GM21515 (cell line): Measurements from ENCODE around the gene SMYD2.

Source experiments
- ATAC-seq: cut with Tn5 transposase; IDR thresholded peaks from one replicate; pipeline ENCODE4 v1.9.1; 2021; ENCODE audit not compliant: unreplicated experiment

SMYD2 gene, protein sequence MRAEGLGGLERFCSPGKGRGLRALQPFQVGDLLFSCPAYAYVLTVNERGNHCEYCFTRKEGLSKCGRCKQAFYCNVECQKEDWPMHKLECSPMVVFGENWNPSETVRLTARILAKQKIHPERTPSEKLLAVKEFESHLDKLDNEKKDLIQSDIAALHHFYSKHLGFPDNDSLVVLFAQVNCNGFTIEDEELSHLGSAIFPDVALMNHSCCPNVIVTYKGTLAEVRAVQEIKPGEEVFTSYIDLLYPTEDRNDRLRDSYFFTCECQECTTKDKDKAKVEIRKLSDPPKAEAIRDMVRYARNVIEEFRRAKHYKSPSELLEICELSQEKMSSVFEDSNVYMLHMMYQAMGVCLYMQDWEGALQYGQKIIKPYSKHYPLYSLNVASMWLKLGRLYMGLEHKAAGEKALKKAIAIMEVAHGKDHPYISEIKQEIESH

DNA sequence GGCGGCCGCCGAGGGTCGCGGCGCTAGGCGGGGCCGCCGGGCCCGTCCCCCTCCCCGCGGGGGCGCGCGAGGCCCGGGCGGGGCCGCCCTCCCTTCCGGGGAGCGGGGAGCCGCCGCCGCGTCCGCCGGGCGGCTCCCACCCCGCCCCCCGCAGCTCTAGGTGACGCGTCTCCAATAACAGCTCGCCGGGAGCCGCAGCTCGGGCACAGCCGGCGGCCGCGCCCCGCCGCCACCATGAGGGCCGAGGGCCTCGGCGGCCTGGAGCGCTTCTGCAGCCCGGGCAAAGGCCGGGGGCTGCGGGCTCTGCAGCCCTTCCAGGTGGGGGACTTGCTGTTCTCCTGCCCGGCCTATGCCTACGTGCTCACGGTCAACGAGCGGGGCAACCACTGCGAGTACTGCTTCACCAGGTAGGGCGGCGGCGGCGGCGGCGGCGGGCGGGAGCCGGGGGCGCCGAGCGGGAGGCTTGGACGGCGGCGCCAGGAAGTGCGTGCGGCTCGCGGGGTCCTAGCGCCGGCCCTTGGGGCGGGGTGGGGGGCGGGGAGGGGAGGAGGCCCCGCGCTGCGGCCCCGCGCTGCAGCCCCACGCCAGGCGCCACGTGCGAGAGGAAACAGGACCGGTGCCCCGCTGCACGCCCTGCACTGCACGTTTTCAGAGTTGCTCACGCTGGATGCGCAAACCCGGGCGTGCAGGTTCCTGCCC lies at the start of gene SMYD2:
Gene SMYD2, plus strand, starts transcription at position 139 of the 699 bp plus-strand sequence. Its CDS starts 96 bp downstream, at position 235.
- peak; percentile 76 for ATAC-seq

DNA sequence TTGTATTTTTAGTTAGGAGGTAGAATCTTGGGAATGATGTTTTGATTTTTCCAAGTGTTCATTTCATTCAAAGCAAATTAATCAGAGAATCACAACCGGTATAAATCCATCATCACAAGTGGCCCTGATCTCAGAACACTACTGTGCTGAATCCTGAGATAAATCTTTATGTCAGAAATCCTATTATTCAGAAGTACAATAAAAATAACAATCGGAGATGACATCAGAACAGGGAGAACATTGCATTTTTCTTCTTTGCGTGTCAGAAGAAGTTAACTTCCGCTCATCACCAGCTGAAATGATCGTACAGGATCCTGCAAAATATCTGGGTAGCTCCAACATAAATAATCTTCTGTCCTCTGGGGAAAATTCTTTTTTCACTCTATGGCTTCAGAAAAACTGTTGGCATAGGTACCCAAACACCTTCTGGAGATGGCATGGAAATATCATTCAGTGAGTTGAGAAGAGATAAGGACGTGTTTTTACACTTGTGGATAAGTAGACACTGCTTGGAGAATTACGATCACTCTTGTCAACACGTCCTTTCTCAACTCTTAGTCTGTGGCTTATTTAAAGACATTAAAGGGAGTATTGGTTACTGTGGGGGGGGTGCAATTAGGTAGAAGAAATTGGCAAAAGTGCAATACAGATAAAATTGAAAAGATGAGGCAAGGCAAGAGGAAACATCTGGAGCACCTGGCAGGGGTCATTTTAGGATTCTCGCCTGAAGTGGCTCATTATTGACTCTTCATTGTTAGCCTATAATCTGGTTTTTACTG lies 46.9 kb upstream of the SMYD2 start:
- no peak for ATAC-seq

DNA sequence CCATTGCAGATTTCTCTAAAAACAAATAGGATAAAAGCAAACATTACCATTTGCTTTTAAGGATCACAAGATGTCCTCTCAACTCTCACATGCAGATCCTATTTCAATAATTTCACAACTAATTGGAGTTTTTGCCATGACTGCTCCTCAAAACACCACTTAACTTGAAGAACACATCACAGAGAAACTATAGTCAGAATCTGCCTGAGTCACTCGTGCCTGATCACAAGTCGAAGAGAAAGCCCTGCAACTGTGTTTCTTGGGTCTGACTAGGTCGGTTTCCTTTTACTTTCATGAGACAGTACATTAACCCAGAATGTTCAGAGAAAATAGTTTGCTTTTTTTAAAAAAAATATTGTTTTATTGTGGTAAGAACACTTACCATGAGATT lies 46.3 kb upstream of the SMYD2 start:
- ATAC-seq, result no peak

DNA sequence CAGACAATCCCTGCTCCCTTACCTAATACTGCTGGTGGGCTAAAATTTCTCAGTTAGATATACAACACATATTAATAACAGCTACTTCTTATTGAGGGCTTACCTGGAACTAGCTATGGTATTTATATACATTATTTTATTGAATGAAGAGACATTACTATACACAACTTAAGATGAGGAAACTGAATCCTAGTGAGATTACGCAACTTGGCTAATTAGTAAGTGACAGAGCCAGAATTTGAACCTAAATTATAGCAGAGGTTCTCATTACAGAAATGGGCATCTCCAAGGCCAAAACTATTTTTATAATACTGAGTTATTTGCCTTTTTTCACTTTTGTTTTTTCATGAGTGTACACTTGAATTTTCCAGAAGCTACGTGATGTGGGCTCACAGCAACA lies 44.5 kb upstream of the SMYD2 start:
- no peak for ATAC-seq

DNA sequence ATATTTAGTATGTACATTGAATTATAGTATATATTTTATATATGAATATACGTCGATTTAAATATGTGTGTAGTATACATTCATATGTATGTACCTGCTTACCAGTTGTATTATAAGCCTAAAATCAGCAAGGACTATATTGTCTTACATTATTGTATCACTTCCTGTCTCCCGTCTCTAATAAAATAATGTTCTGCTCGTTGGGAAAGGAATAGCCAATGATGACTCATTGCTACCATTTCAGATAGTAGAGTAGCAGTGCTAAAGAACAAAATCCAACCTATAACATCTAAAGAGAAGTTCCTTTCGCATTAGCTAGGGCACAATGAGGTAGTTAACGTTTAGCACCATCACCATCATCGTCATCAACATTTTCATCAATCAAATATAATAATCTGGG lies 39.9 kb upstream of the SMYD2 start:
- no peak for ATAC-seq

DNA sequence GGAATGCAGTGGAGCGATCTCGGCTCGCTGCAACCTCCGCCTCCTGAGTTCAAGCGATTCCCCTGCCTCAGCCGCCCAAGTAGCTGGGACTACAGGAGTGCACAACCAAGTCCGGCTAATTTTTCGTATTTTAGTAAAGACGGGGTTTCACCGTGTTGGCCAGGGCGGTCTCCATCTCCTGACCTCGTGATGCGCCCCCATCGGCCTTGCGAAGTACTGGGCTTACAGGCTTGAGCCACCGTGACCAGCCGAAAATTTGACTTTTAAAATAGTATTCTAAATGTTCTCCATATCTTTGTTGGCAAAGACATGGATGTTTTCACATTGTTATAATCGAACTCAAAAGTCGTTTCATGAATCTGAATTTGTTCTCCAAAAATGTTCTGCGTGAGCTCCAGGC lies 36.7 kb upstream of the SMYD2 start:
- ATAC-seq, result no peak

DNA sequence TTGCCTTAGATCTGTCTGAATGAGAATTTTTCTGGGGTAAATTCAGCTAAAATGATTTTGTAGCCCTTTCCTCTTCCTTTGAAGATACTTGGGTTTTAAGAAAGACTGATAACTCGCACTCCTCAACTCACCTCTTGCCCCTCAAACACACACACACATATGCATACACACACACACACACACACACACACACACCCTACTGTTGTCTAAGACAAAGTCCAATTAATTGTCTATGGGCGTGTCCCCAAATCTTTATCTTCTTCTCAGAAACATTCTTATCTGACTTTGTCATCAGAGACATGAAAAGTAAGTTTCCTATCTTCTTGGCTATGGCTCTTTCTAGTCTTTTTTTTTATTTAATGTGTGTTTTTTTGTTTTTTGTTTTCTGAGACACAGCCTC lies 36.1 kb upstream of the SMYD2 start:
- no peak for ATAC-seq

DNA sequence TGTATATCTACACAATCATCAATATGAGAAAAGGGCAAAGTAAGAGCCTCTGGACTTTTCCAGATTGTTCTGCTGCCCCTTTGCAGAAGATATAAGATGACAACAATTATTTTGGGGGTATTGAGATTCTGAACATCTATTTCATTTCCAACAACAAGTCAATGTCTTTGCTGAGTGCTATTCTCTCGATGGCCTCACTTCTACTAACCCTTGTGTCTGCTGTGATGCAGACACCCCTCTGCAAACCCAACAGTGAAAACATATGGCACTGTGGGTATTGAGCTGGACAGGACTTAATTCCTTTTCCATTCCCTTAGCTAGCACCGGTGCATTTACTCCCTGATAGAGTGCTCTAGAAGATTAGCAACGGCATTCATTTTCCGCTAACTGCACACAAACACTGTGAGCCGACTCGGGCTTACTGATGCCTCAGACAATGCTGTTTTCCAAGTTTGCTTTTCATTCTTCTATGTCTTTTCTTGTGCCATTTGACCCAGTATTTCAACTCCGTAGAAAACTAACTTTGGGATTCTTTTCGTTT lies 33.4 kb upstream of the SMYD2 start:
- no peak for ATAC-seq

DNA sequence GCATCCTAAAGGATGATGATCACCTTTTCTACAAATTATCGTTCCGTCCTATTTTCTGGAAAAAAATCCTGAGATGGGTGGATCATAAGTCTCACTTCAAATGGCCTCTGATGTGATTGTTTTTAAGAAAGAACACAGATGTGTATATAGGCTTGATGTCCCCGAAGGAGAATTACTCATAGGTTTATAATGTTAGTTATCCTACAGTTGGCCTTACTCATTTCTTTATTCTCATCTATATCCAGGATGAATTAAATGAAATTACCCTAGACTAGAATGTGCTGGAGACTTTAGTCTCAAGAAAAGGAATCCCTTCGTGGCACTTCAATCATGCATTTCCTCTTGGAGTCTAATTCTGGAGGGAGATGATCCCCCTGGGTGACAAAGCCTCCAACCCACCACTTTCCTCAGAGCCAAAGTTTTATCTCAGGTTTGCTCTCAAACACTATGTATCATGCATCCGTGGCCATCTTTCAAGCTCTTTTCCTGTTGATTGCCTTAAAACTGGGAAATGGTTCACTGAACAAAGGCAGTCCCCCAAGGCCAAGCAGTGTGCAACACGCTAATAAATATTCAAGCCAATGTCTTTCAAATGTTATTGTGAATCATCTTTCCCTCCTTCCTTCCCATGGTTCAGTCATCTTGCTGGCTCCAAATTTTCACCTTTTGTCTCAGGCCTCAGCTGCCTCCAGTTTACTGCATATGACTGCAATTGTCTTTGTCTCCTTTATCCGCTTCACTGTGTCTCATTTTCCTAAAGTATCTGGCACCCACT lies 32.5 kb upstream of the SMYD2 start:
- no peak for ATAC-seq

DNA sequence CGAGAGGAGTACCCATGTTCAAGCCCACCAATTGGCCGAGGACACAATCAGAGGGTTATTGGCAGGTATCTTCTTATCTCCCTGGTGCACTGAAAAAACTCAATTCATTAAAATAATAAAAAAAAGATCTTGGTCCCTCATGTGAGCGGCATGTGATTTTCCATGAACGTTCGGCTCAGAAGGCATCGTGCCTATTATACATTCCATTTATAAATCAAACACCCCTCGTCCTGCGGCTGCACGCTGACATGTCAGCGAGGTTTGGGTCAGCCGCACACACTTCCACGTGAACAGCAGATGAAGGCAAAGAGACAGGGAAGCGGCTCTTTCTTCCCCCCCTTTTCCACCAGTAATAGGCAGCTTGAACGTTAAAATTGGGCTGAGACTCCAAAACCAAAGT lies 31.3 kb upstream of the SMYD2 start:
- ATAC-seq, result no peak

DNA sequence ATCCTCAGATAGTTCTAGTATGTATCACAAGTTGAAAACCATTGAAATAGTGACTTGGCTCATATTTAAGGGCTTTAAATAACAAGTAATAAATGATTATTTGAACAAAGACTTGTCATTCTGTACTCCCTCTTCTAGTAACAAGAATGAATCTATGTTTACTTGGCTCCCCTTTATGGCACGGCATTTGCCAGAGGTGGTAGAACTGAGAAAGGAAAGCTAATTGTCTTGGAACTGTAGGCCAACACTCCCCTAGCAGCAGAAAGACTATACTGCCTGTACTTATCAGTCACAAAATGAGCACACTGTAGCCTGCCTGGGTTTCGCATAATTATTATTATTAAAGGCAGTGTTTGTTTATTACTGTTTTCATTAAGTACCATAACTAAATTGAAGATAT lies 29.6 kb upstream of the SMYD2 start:
- no peak for ATAC-seq

DNA sequence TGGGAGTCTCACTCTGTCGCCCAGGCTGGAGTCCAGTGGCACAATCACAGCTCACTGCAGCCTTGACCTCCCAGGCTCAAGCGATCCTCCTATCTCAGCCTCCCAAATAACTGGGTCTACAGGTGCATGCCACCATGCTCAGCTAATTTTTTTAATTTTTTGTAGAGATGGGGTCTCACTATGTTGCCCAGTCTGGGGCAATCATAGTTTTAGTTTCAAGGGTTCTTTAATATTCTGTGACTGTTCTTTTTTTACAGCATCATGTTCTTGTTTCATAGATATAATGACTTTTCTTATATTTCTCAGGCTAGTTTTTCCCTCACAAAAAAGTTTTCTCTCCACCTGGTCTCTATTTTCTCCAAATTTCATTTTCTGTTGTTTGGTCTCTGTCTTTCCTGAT lies 25.4 kb upstream of the SMYD2 start:
- ATAC-seq, result no peak

DNA sequence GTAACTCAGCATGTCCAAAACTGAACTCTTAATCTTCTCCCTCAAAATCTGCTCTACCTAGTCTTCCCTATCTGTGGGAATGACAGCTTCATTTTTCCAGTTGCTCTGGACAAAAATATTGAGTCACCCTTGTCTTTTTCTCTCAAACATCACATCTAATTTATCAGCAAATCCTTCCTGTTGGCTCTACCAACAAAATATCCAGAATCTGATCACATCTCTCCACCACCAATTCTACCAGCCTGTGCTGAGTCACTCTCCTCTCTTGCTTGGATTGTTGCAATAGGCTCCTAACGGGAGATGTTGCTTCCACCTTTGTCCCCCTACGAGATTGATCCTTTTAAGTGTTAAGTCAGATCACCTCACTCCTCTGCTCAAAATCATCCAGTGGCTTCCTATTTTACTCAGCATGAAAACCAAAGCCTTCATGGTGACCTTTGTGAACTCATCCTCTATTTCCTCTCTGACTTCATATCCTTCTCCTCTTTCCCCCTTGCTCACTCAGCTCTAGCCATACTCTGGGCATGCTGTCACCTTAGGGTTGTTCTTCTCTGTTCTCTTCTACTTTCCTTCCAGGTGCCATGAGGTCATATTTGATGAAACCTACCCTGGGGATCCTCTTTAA lies 21.5 kb upstream of the SMYD2 start:
- no peak for ATAC-seq

DNA sequence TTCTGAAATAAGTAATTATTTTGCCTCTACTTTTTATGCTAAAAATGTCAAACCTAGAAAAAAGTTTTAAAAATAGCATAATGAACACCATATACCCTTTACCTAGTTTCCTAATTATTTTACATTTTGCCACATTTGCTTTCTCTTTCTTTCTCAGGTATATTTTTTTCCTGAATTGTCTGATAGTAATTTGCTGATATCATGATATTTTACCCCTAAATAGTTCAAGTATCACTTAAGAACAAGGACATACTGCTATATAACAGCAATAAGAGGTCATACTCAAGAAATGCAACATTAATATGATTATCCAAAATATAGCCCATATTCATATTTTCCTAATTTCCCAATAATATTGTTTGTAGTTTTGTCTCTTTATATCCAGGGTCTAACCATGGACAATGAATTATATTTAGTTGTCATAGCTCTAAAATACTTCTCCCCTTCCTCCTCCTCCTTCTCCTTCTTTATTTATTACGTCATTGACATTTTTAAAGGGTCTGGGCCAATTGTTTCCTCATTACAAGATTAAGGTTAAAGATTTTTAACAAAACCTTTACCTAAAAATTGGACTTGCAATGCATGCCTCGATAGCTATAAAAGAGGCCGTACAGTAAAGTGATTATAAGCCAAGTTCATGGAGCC lies 20.3 kb upstream of the SMYD2 start:
- no peak for ATAC-seq

DNA sequence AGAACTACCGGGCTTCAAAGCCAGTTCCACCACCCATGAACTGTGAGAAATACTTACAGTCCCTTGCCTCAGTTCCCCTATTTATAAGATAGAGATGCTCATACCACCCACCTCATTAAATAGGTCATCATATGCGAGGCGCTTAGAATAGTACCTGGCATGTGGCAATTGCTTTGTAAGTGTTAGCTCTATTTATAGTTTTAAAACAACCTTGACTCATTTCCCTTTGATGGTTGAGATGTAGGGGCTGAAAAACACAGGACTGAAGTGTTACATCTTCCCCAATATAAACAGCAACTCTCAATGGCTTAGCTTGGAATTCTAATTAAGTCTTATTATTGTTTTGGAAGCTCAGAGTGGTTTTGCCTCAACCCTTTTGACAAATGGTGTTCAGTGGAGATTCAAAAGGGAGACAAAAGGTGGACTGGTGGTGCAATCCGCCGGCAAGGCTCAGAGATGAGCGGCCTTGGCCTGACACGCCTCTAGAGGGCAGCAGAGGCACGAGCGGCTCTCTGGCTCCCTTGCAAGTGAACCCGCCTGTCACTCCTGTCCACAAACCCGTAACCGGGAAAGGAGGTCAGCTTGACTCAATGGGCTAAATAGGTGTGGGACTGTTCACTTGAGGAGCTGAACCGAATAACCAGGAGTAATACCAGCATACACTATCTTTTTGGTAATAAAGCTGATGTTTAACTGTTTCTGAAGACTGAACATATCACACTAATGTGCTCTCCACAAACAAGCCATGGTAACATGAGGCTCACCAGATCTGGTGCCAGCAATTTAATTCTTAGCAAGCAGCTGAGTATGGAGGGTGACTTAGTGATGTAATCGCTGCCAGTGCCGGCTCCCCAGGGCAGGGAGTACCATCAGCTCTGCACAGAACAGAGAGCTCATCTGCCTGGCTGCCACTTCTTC lies 19.5 kb upstream of the SMYD2 start:
- peak; percentile 94 for ATAC-seq

DNA sequence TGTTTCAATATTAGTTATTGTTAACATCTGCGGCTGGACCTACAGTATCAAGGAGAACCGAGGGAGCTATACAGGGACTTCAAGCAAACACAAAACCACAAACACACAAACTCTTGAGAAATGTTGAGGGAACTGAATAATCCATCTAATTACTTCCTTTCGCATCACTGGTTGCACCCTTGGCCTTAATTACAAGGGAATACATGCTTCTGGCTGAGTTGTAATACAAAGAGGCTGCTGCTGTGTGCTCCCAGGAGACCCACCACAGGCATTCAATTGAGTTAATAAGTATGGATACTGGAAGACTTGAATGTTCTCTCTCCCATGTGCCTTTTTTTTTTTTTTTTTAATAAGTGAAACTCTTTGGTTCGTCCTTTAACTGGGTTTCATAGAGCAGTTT lies 16.8 kb upstream of the SMYD2 start:
- no peak for ATAC-seq

DNA sequence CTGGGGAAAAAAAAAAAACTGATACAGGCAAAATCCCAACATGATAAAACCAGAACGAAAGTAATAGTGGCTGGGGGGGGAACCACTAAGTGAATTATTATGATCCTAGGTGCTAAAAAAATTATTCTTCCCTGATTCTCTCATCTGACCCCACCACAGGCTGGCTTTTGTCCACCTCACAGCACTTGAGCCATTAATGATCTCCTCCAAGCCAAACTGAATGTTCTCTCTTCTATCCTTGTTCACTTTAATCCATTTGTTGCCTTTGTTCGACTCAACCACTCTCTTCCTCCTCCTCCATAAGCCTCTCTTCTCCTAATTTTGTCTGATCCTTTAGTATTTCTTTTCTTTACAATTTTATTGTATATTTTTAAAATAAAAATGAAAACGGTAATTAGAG lies 16.0 kb upstream of the SMYD2 start:
- ATAC-seq, result no peak

DNA sequence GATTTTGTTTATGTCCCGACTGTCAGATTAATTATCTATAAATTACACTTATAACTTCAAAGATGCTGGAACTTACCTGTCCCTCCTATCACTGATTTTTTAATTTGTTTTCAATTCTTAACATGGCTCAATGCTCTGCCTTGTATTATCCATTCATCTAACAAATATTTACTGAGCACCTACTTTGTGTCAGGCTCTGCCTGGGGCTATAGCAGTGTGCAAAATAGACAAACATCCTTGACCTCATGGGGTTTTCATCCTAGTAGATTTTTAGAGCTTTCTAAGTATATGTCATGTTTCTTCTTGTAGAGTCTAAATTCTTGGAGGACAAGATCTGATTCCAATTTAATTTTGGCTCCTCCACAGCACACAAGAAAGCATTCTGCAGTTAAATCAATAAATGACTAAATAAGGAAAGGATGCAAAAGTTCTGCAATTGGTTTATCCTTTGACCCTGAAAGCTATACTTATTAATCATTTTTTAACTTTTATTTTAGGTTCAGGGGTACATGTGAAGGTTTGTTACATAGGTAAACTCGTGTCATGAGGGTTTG lies 10.8 kb upstream of the SMYD2 start:
- ATAC-seq, result no peak
